HUDEP-2 (cell line): Measurements from ENCODE around the gene YIF1A.
"Not testable (repeated sequence)": the region's sequence is repeated elsewhere in the genome, so short reads cannot be mapped to it uniquely, and the experiment has no call there.

ENCODE experiments used
- DNase-seq, 76 experiments: peaks; one replicate each; lab custom pipeline; 2025; ENCODE audit not compliant: unreplicated experiment in 76 of 76; lab: John Stamatoyannopoulos, UW

YIF1A gene

GRCh38 chr11:66253081-66253480, 35.9 kb downstream of the YIF1A start:
- DNase-seq, result not testable (repeated sequence)

- DNase-seq, result no peak
Measured at GRCh38 chr11:66251809-66252208, 37.1 kb downstream of the YIF1A start.

DNA sequence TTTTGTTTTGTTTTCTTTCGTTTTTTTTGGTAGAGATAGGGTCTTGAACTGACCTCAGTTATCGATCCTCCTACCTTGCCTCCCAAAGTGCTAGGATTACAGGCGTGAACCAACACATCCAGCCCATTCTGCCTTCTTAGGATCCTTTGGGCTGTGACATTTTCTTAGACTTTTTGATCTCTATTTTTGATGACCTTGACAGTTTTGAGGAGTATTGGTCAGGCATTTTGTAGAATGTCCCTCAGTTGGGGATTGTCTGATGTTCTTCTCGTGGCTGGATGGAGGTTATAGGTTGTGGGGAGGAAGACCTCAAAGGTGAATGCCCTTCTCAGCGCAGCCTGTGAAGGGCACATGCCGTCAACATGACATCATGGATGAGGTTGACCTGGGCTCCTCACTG, 40.0 kb downstream of the YIF1A start:
- no peak for DNase-seq

- DNase-seq, result no peak
Measured at GRCh38 chr11:66247801-66248200, 41.1 kb downstream of the YIF1A start.

- DNase-seq, result no peak
Measured at GRCh38 chr11:66247295-66247694, 41.6 kb downstream of the YIF1A start.

- no peak for DNase-seq
Measured at GRCh38 chr11:66243782-66244535, 45.0 kb downstream of the YIF1A start.

- no peak for DNase-seq
Measured at GRCh38 chr11:66242095-66242765, 46.7 kb downstream of the YIF1A start.

GRCh38 chr11:66240781-66241136, 48.2 kb downstream of the YIF1A start:
- no peak for DNase-seq

GRCh38 chr11:66239998-66240780, 48.8 kb downstream of the YIF1A start:
- DNase-seq, result no peak

DNA sequence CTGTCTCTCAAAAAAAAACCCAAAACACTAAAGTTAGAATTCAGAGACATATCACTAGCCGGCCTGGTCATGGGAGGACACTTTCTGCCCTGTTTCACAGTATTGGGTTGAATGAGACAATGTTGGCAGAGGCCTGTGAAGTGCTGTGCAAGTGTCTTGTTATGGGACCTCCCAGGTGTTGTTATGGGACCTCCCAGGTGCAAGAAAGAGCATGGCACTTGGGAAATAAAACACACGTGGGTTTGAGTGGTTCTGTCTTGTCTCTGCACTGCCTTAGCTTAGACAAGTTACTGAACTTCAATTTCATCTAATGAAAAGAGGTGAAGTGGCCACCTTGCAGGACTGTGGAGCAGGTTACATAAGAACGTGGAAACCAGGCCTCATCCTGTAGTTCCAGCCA, 49.4 kb downstream of the YIF1A start:
- DNase-seq, result no peak

DNA sequence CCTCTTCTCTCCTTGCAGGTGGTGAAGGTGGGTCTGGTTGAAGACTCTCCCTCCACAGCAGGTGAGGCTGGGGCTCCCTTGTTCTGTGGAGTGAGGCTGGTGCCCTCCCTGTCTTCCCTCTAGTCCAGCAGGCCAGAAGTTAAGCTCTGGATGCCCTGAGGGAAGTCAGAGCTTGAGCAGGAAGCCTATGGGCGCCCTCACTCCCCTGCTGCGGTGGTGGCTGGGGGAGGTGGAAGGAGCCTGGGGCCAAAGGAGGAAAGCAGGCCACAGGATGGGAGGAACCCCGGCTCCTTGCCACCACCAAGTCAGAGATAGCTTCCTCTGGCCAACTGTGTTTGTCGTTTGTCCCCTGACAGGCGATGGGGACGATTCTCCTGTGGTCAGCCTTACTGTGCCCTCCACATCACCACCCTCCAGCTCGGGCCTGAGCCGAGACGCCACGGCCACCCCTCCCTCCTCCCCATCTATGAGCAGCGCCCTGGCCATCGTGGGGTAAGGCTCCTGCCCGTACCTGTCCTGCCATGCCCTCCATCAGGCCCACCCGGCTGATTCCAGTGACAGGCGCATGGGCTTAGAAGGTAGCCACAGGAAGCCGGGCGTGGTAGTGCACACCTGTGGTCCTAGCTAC, 50.0 kb downstream of the YIF1A start:
- DNase-seq, result no peak

- no peak for DNase-seq
Measured at GRCh38 chr11:66237867-66238266, 51.1 kb downstream of the YIF1A start.

GRCh38 chr11:66235141-66235540, 53.8 kb downstream of the YIF1A start:
- DNase-seq, result no peak
